GM12878 (cell line): Measurements from ENCODE around the gene CCNY.

Experiments
- CTCF ChIP-seq, 3 experiments: IDR thresholded peaks in 2 of 3; conservative IDR thresholded peaks in 1 of 3; 2 replicates each; pipeline ENCODE4 v1.5.1; 2011; ENCODE audit warnings: low read depth in 3 of 3, low read length in 3 of 3, mild to moderate bottlenecking in 3 of 3, control low read depth in 2 of 3, moderate library complexity in 2 of 3, inconsistent platforms in 1 of 3, mixed read lengths in 1 of 3; ENCODE audit not compliant: control insufficient read depth in 2 of 3, insufficient read depth in 1 of 3; ENCODE audit errors: extremely low read depth in 1 of 3
- GABPA ChIP-seq: IDR thresholded peaks from 2 replicates; pipeline ENCODE4 v1.6.1; 2014; ENCODE audit warnings: antibody characterized with exemption, low read depth, mild to moderate bottlenecking, inconsistent platforms
- NR2C2 ChIP-seq: IDR thresholded peaks from 2 replicates; pipeline ENCODE4 v1.6.1; 2011; ENCODE audit warnings: borderline replicate concordance, low read depth; ENCODE audit not compliant: control insufficient read depth, insufficient read length
- POLR2AphosphoS5 ChIP-seq: IDR thresholded peaks from 2 replicates; pipeline ENCODE4 v1.6.1; 2011; ENCODE audit warnings: mild to moderate bottlenecking, low read length, inconsistent platforms
- SMAD1 ChIP-seq: fragments of 450-650 bp; IDR thresholded peaks from 2 replicates; pipeline ENCODE4 v1.6.1; 2018; ENCODE audit warnings: mild to moderate bottlenecking, low read depth; ENCODE audit not compliant: partially characterized antibody
- USF1 ChIP-seq: IDR thresholded peaks from 2 replicates; pipeline ENCODE4 v1.6.1; 2011; ENCODE audit warnings: borderline replicate concordance, low read depth, mild to moderate bottlenecking, moderate library complexity, mixed read lengths, low read length; ENCODE audit not compliant: insufficient read depth; ENCODE audit errors: extremely low read length
- TF ChIP-seq, protein P1 (sequence below): fragments of 450-650 bp; IDR thresholded peaks from 2 replicates; pipeline ENCODE4 v1.6.1; 2014; ENCODE audit warnings: mild to moderate bottlenecking

- TF ChIP-seq USF1, result no peak
- TF ChIP-seq GABPA, result no peak
- no peak for TF ChIP-seq CTCF (IDR thresholded peaks at IDR 0.05 in 2 of 3, conservative IDR thresholded peaks at IDR 0.05 in 1 of 3; ENCODE audit: control insufficient read depth in 2 of 3, extremely low read depth in 1 of 3, insufficient read depth in 1 of 3, low read depth in 3 of 3, low read length in 3 of 3)
- no peak for TF ChIP-seq NR2C2
- TF ChIP-seq, protein P1, sequence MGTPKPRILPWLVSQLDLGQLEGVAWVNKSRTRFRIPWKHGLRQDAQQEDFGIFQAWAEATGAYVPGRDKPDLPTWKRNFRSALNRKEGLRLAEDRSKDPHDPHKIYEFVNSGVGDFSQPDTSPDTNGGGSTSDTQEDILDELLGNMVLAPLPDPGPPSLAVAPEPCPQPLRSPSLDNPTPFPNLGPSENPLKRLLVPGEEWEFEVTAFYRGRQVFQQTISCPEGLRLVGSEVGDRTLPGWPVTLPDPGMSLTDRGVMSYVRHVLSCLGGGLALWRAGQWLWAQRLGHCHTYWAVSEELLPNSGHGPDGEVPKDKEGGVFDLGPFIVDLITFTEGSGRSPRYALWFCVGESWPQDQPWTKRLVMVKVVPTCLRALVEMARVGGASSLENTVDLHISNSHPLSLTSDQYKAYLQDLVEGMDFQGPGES, result no peak
- TF ChIP-seq SMAD1, result no peak
- no peak for TF ChIP-seq POLR2AphosphoS5
Measured at GRCh38 chr10:35607475-35608327, 271.4 kb downstream of the CCNY start.
